Mucosa of descending colon (tissue), 3 donors: ENCODE results near the gene RPS8. TPM values are rescaled to one million over a fixed set of nuclear protein-coding genes. Genes with fewer than 3 reads are reported as not detected.
A peak's percentile ranks its signal among the peaks of the same experiment; 100 is the strongest.
"Not testable (repeated sequence)": the region's sequence is repeated elsewhere in the genome, so short reads cannot be mapped to it uniquely, and the experiment has no call there.

Experiments
- ATAC-seq: fragments of 200-7000 bp; cut with Tn5 transposase; one replicate; pipeline ENCODE4 v1.9.1; 2020; ENCODE audit warnings: mild to moderate bottlenecking, moderate library complexity
- DNase-seq, 3 donors: peaks; one replicate each; pipeline ENCODE4 v3.0.0-alpha.2; 2020
- H3K36me3 ChIP-seq: fragments of 200-600 bp; one replicate; pipeline ENCODE4 v1.8.0; 2021; ENCODE audit warnings: low read depth, mild to moderate bottlenecking
- H3K4me1 ChIP-seq: fragments of 200-600 bp; one replicate; pipeline ENCODE4 v1.8.0; 2021; ENCODE audit warnings: low read depth, mild to moderate bottlenecking
- H3K4me3 ChIP-seq: fragments of 200-600 bp; one replicate; pipeline ENCODE4 v1.8.0; 2021; ENCODE audit warnings: mild to moderate bottlenecking
- H3K9me3 ChIP-seq: fragments of 200-600 bp; one replicate; pipeline ENCODE4 v1.8.0; 2021; ENCODE audit warnings: mild to moderate bottlenecking
- intact Hi-C, 2 donors: fragments of 100-400 bp; cut with DNase I in 1 of 2; cut with micrococcal nuclease in 1 of 2; formaldehyde crosslinking; loops; one replicate each; pipeline versions ENCODE4 v1.11.0 to v1.11.1; 2022; cut with DNase I, micrococcal nuclease
- long read RNA-seq, 2 donors: library from polyadenylated mRNA; unstranded; transcript quantifications; one replicate each; pipeline ENCODE4 v2.0.0, GENCODE V29; 2019 to 2021
- total RNA-seq, 3 donors: library from RNA; stranded (reverse); fragmentation: NEBNext Ultra II Directional in 2 of 3; extraction: Animal tissue kit (Norgen Biotek cat#: 25700) in 2 of 3; gene quantifications; one replicate each; pipeline versions ENCODE4 v1.2.1 to v1.2.4, GENCODE V29; 2021 to 2023
- TF ChIP-seq, protein P1 (sequence below): fragments of 200-600 bp; IDR thresholded peaks from one replicate; pipeline ENCODE4 v1.8.0; 2022; ENCODE audit warnings: antibody characterized with exemption, mild to moderate bottlenecking
- donor health status: DM: no; HTN: no; CAD: no; lungs with moderate emphysema.
- donor health status: DM: no; HTN: no; CAD: no.
- donor health status: DM: no; HTN: yes; CAD: no.

The RPS8 gene
- 1,000 to 10,000 TPM; 1,308 to 1,364 (median 1,337) TPM for total RNA-seq
- long read RNA-seq, donor 1, transcript RPS8-207 (5 exons, 1,115 nt), result minor isoform, 98 of 689 reads
- long read RNA-seq, donor 1, transcript RPS8-202 (6 exons, 881 nt), result major isoform, 537 of 689 reads
- long read RNA-seq, donor 1, partial matches to known transcripts, result 37 of 689 reads
- long read RNA-seq, donor 1, other reads (novel, unspliced or antisense), result 10 of 689 reads
- long read RNA-seq, donor 2, transcript RPS8-202 (6 exons, 881 nt), result major isoform, 308 of 680 reads
- long read RNA-seq, donor 2, transcript RPS8-207 (5 exons, 1,115 nt), result minor isoform, 58 of 680 reads
- long read RNA-seq, donor 2, partial matches to known transcripts, result 287 of 680 reads
- long read RNA-seq, donor 2, other reads (novel, unspliced or antisense), result 18 of 680 reads

DNA sequence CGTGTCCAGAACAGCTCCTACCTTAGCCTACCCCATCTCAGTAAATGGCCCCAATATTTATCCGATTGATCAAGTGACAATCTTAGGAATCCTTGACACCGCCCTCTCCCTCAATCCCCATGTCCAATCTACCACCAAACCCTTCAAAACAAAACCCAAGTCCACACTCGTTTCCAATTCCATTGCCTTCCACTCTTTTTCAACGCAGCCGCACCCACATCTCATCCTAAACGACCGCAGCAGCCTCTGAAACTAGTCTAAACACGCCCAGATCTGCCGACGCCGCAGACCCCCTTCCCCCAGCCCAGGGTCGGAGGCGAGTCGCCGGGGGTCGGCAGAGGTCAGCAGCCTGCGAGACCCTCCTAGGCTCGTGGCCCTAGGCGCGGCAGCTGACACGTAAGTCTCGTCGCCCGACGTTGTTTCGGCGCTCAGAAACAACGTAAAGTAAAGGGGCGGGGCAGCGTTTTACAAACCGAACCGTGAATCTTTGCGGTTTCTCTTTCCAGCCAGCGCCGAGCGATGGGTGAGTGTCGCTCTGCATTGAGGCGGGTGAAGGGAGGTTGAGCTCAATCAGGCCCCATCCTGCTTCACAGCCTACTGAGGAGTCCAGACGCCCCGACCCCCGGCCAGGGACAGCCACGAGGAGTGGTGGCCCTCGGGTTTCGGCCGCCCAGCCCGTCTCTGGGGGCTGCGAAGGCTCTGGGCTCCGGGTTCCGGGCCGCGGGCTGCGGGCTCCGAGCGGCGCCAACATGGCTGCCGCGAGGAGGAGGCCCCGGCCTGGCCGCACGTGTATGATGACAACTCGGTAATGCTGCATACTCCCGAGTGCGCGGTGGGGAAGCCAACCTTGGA lies at the start of gene RPS8:
Gene RPS8, plus strand, starts transcription at position 463 of the 852 bp plus-strand sequence. Its CDS starts 57 bp downstream, at position 520.
- peak; percentile 94 for ATAC-seq
- intact Hi-C loops, result no loop called here

DNA sequence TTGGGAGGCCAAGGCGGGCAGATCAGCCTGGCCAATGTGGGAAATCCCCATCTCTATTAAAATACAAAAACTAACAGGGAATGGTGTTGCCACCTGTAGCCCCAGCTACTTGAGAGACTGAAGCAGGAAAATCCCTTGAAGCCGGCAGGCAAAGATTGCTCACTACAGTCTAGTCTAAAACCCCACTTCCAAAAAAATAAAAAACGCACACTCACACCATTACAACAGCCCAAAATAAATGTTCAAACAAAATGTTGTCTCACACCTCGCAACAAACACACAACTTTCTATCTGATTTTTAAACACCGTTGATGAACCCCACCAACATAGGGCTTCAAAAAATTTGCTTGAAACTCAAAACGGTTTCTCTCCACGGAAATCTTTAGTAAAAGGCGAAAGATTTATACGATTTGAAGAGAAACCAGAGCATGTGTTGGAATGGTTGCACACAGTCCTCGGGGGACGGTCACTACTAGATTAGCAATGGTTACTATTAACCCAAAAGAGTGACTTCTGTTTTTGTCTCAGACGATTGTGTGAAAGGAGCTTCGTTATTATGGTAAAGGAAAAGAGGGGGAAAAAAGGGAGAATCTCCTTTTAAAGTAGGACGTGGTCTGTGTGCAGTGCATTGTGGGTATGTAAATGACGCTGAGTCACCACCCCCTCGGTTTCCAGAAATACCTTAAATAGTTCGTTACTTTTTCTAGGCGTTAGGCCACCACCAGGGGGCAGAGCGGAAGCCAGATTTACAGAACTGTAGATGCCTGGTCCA lies 44.4 kb upstream of the RPS8 start, which contains the start of gene RNU5D-1:
Gene RNU5D-1, minus strand, starts transcription at position 430 of the 772 bp plus-strand sequence.
- TF ChIP-seq, protein P1, sequence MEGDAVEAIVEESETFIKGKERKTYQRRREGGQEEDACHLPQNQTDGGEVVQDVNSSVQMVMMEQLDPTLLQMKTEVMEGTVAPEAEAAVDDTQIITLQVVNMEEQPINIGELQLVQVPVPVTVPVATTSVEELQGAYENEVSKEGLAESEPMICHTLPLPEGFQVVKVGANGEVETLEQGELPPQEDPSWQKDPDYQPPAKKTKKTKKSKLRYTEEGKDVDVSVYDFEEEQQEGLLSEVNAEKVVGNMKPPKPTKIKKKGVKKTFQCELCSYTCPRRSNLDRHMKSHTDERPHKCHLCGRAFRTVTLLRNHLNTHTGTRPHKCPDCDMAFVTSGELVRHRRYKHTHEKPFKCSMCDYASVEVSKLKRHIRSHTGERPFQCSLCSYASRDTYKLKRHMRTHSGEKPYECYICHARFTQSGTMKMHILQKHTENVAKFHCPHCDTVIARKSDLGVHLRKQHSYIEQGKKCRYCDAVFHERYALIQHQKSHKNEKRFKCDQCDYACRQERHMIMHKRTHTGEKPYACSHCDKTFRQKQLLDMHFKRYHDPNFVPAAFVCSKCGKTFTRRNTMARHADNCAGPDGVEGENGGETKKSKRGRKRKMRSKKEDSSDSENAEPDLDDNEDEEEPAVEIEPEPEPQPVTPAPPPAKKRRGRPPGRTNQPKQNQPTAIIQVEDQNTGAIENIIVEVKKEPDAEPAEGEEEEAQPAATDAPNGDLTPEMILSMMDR, result peak; percentile 76
- peak; percentile 94 for ATAC-seq
- Histone ChIP-seq H3K4me1 (peaks cover 8% of the 10 kb centered on the region), H3K36me3 (no peaks in the 10 kb centered on the region), H3K4me3 (peak within 1 kb of the TSS; percentile 6), H3K9me3 (no peaks in the 10 kb centered on the region)
- intact Hi-C loops, result no loop called here
- peak; percentile 91 to 99 (median 94) for DNase-seq

More for the DNA sequence above, at the start of gene RPS8:
- Histone ChIP-seq H3K36me3 (no peaks in the 10 kb centered on the region), H3K4me1 (peaks cover 19% of the 10 kb centered on the region), H3K9me3 (no peaks in the 10 kb centered on the region), H3K4me3 (peak within 1 kb of the TSS; percentile 88)
- DNase-seq, result peak; percentile 92 to 97 (median 93)
- TF ChIP-seq, protein P1, result no peak

DNA sequence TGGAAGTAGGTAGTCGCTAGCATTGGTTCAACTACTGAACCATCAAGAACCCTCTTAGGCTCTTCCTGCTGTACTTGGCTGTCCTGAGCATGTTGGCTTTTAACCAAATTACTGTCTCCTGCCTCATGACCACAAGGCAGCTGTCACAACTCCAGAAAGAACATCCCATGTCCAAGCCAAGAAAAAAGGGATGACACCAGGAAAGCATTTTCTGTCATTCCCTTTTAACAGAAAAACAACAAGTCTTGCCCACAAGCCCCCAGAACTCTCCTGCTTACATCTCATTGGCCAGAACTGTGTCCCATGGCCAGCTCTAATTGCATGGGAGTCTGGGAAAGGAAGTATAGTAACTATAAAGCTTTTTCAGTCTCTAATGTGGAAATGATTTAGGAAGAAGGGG lies 42.0 kb upstream of the RPS8 start:
- no peak for ATAC-seq

DNA sequence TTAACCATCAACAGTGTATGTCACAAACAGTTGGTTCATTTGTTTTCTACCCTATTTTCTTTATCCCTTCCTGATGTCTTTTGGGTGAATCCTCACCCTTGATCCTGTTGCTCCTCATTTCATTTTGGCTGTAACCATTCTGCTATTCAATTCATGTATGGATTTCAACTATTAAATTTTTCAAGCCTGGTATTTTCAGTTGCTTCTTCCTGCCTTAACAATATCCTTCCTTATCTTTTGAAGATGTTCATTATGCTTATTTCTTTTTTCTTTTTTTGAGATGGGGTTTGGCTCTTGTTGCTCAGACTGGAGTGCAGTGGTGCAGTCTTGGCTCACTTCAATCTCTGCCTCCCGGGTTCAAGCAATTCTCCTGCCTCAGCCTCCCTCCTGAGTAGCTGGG lies 41.6 kb upstream of the RPS8 start:
- Histone ChIP-seq H3K36me3 (no peaks in the 10 kb centered on the region), H3K4me1 (peaks cover 8% of the 10 kb centered on the region), H3K9me3 (no peaks in the 10 kb centered on the region), H3K4me3 (no peak overlapping the region)
- intact Hi-C loops, result no loop called here
- TF ChIP-seq, protein P1, result no peak
- no peak for ATAC-seq
- DNase-seq, result no peak

More for the DNA sequence above, 42.0 kb upstream of the RPS8 start:
- Histone ChIP-seq H3K36me3 (no peaks in the 10 kb centered on the region), H3K4me3 (no peak overlapping the region), H3K9me3 (no peaks in the 10 kb centered on the region), H3K4me1 (peaks cover 8% of the 10 kb centered on the region)
- intact Hi-C loops, result no loop called here
- TF ChIP-seq, protein P1, result no peak
- peak in 1 of 3 donors; percentile 32 for DNase-seq

DNA sequence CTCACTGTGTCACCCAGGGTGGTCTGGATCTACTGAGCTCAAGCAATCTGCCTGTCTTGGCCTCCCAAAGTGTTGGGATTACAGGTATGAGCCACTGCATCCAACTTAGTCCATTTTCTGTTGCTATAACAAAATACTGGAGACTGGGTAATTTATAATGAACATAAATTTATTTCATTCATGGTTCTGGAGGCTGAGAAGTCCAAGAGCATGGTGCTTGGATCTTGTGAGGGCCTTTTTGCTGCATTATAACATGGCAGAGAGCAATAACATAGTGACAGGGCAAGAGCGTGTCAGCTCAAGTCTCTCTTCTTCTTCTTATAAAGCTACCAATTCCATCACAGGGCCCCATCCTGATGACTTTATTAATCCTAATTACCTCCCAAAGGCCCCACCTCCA lies 39.3 kb upstream of the RPS8 start:
- Histone ChIP-seq H3K36me3 (no peaks in the 10 kb centered on the region), H3K9me3 (no peaks in the 10 kb centered on the region), H3K4me1 (peaks cover 5% of the 10 kb centered on the region), H3K4me3 (no peak overlapping the region)
- intact Hi-C loops, result no loop called here
- TF ChIP-seq, protein P1, result no peak
- ATAC-seq (no peak), DNase-seq (no peak)

DNA sequence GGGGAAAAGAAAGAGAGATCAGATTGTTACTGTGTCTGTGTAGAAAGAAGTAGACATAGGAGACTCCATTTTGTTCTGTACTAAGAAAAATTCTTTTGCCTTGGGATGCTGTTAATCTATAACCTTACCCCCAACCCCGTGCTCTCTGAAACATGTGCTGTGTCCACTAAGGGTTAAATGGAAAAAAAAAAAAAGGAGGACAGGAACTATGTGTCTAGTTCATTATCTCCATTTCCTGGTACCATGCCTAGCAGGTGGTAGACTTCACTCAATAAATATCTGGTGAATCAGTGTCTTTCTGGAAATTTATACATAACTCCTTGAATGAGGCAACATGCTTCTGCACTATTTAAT lies 36.4 kb upstream of the RPS8 start:
- H3K4me3 ChIP-seq, ATAC-seq, H3K36me3 ChIP-seq, DNase-seq, H3K9me3 ChIP-seq, intact Hi-C loops, H3K4me1 ChIP-seq: not testable (repeated sequence)
